ENCODE measurements around the gene DYRK3. TPM values are rescaled to one million over a fixed set of nuclear protein-coding genes. Genes with fewer than 3 reads are reported as not detected.

Gene DYRK3
- total RNA-seq, 1 experiment from 2014 or later = 7.1 TPM

- H3K79me2 ChIP-seq (ENCODE audit: insufficient read depth, low read length) = no peaks in the 10 kb centered on the region
- peaks cover 4 to 20% of the 10 kb centered on the region in 2 experiments; a peak in 3 of 4 replicates for H3K4me1 ChIP-seq (ENCODE audit: control insufficient read depth in 1 of 2, insufficient read depth in 2 of 2, low read length in 2 of 2)
- H3K9me2 ChIP-seq (ENCODE audit: insufficient read depth) = no peaks in the 10 kb centered on the region
- BruUV-seq (replicated peaks) = no TSS peak
- no peak overlapping the region for H3K9ac ChIP-seq (ENCODE audit: low read length)
- no peak overlapping the region for H2AFZ ChIP-seq (ENCODE audit: low read depth, low read length, poor library complexity, severe bottlenecking)
- DNase-seq (ENCODE audit: low read depth, low spot score) (no peak), ATAC-seq (no peak)
- intact Hi-C loops (cut with micrococcal nuclease) = no loop called here
- RAD21 ChIA-PET (ENCODE audit: low non-redundant PET in 1 of 2, low total read pairs in 2 of 2, uncharacterized antibody in 2 of 2, unreplicated experiment in 2 of 2) = no interaction called here
- peaks cover 0 to 1% of the 10 kb centered on the region in 2 experiments; a peak in 1 of 4 replicates for H3K36me3 ChIP-seq (ENCODE audit: control insufficient read depth in 1 of 2, insufficient read depth in 2 of 2, low read length in 2 of 2)
- POLR2A ChIA-PET = no interaction called here
- no peak overlapping the region for H3K4me2 ChIP-seq (ENCODE audit: low read length)
- no peak overlapping the region for H3K4me3 ChIP-seq (replicated peaks in 1 of 2; ENCODE audit: low read depth in 1 of 2, low read length in 2 of 2)
- no peak overlapping the region for H3K27ac ChIP-seq (ENCODE audit: low read depth, low read length)
- no peaks in the 10 kb centered on the region for H4K20me1 ChIP-seq (ENCODE audit: insufficient read depth)
- no peaks in the 10 kb centered on the region for H3K27me3 ChIP-seq (ENCODE audit: insufficient read depth, low read length)
- no peaks in the 10 kb centered on the region for H3K9me3 ChIP-seq (ENCODE audit: control insufficient read depth in 1 of 2, insufficient read depth in 1 of 2, low read depth in 1 of 2, low read length in 2 of 2)
- TF ChIP-seq FOSL1 (IDR thresholded peaks at IDR 0.05; ENCODE audit: low read depth) (no peak), JUND (IDR thresholded peaks at IDR 0.05) (no peak), TCF7L2 (IDR thresholded peaks at IDR 0.05; ENCODE audit: borderline replicate concordance, extremely low read depth, insufficient read depth, insufficient read length) (no peak), YY1 (IDR thresholded peaks at IDR 0.05; ENCODE audit: extremely low read depth, insufficient replicate concordance, low read depth, low read length) (no peak), SRF (IDR thresholded peaks at IDR 0.05; ENCODE audit: low read depth) (no peak), EZH2 (IDR thresholded peaks at IDR 0.05) (no peak), REST (IDR thresholded peaks at IDR 0.05; ENCODE audit: low read depth) (no peak), ATF3 (IDR thresholded peaks at IDR 0.05) (no peak), POLR2AphosphoS5 (IDR thresholded peaks at IDR 0.05; ENCODE audit: low read depth, low read length) (no peak), POLR2A (IDR thresholded peaks at IDR 0.05; ENCODE audit: borderline replicate concordance, extremely low read depth, insufficient read depth, insufficient read length) (no peak), CBX3 (IDR thresholded peaks at IDR 0.05; ENCODE audit: low read depth) (no peak), RAD21 (IDR thresholded peaks at IDR 0.05; ENCODE audit: low read depth) (no peak), CEBPB (IDR thresholded peaks at IDR 0.05; ENCODE audit: low read depth) (no peak), EGR1 (IDR thresholded peaks at IDR 0.05; ENCODE audit: low read depth) (no peak), SP1 (IDR thresholded peaks at IDR 0.05; ENCODE audit: low read depth) (no peak), EZH2phosphoT487 (IDR thresholded peaks at IDR 0.05; ENCODE audit: borderline replicate concordance) (no peak), SIN3A (IDR thresholded peaks at IDR 0.05; ENCODE audit: low read depth) (no peak)
- TF ChIP-seq, protein P1, sequence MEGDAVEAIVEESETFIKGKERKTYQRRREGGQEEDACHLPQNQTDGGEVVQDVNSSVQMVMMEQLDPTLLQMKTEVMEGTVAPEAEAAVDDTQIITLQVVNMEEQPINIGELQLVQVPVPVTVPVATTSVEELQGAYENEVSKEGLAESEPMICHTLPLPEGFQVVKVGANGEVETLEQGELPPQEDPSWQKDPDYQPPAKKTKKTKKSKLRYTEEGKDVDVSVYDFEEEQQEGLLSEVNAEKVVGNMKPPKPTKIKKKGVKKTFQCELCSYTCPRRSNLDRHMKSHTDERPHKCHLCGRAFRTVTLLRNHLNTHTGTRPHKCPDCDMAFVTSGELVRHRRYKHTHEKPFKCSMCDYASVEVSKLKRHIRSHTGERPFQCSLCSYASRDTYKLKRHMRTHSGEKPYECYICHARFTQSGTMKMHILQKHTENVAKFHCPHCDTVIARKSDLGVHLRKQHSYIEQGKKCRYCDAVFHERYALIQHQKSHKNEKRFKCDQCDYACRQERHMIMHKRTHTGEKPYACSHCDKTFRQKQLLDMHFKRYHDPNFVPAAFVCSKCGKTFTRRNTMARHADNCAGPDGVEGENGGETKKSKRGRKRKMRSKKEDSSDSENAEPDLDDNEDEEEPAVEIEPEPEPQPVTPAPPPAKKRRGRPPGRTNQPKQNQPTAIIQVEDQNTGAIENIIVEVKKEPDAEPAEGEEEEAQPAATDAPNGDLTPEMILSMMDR (IDR thresholded peaks at IDR 0.05 in 2 of 3, conservative IDR thresholded peaks at IDR 0.05 in 1 of 3; ENCODE audit: borderline replicate concordance in 1 of 3, insufficient read depth in 1 of 3, low read depth in 2 of 3, low read length in 2 of 3) = no peak
- CTCF ChIA-PET = interaction anchor here (1.3 to 6.9 kb wide), 4 partner anchors 26 to 107 kb away, joined by 3 to 96 read pairs (median 4); no protein-coding TSS in a partner anchor
Measured at GRCh38 chr1:206586501-206587445, 48.6 kb upstream of the DYRK3 start.

All from HCT116 (cell line).